IgD-negative memory B cell (primary cell): Measurements from ENCODE around the gene ZNF160. TPM values are rescaled to one million over a fixed set of nuclear protein-coding genes. Genes with fewer than 3 reads are reported as not detected.
"Not testable (repeated sequence)": the region's sequence is repeated elsewhere in the genome, so short reads cannot be mapped to it uniquely, and the experiment has no call there.

Experiments
- H3K27ac Mint-ChIP-seq, 3 donors: one replicate each; pipeline ENCODE4 v1.8.0; 2020 to 2022; ENCODE audit warnings: mild to moderate bottlenecking in 3 of 3, mixed read lengths in 3 of 3, moderate library complexity in 1 of 3
- H3K27me3 Mint-ChIP-seq: one replicate; pipeline ENCODE4 v1.8.0; 2021; ENCODE audit warnings: mixed read lengths
- H3K36me3 Mint-ChIP-seq: one replicate; pipeline ENCODE4 v1.8.0; 2020; ENCODE audit warnings: mild to moderate bottlenecking, mixed read lengths
- H3K4me1 Mint-ChIP-seq, 3 donors: one replicate each; pipeline ENCODE4 v1.8.0; 2020 to 2022; ENCODE audit warnings: mixed read lengths in 3 of 3, mild to moderate bottlenecking in 1 of 3
- H3K4me3 Mint-ChIP-seq, 4 donors: one replicate each; pipeline ENCODE4 v1.8.0; 2020 to 2022; ENCODE audit warnings: mild to moderate bottlenecking in 4 of 4, mixed read lengths in 4 of 4, moderate library complexity in 3 of 4
- H3K9me3 Mint-ChIP-seq, 3 donors: one replicate each; pipeline ENCODE4 v1.8.0; 2020 to 2021; ENCODE audit warnings: mixed read lengths in 3 of 3, mild to moderate bottlenecking in 1 of 3
- polyA plus RNA-seq: library from polyadenylated mRNA; unstranded; fragments of 300-500 nt; fragmentation: Illumina TruSeq; gene quantifications from one replicate; pipeline ENCODE4 v1.2.3, GENCODE V29; 2021

ZNF160 gene
- polyA plus RNA-seq, 1 donor from 2014 or later: 23.0 TPM

DNA sequence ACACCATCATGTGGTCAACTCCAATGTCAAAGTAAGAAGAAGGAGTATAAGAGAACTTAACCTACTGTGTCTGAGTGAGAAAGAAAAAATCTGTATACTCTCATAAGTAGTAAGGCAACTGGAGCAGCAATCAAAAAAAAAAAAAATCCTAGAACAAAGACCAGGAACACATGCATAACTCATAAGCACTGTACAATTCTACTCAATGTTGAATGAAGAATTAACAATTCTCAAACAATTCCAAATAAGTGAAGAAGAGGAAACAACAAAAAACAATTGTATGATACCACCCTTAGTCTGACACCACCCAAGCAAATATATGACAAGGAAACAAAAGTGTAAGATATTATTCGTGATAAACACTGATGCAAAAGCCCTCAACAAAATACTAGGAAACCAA lies 24.6 kb downstream of the ZNF160 start:
- Mint-ChIP-seq H3K4me3 (peak overlapping the region in 1 of 4 donors; percentile 29), H3K27ac (no peak overlapping the region), H3K36me3 (peaks cover 59% of the 10 kb centered on the region), H3K27me3 (no peaks in the 10 kb centered on the region), H3K4me1 (peaks cover 0 to 9% (median 2%) of the 10 kb centered on the region in 3 donors), H3K9me3 (peaks cover 21 to 44% (median 43%) of the 10 kb centered on the region in 3 donors)

DNA sequence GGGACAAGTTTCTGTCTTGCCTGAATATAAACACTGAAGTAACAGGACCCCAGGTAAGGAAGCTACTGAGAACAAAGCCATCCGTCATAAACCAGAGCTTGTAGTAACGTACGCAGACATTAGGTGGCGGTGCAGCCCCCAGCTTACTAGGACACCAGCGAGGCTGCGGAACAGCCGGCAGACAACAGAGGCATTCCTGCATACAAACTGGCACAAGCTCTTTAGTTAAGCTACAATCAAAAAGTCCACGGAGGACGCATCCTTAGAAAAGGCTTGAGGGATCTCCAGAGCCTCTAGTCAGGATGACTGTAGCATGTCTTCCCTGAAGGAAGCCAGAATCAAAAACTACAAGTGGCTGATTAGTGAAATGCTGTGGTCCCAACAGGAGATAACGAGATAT lies 26.2 kb downstream of the ZNF160 start:
- Mint-ChIP-seq H3K9me3 (peaks cover 21 to 48% (median 47%) of the 10 kb centered on the region in 3 donors), H3K4me1 (peaks cover 0 to 9% (median 2%) of the 10 kb centered on the region in 3 donors), H3K36me3 (peaks cover 66% of the 10 kb centered on the region), H3K27me3 (no peaks in the 10 kb centered on the region), H3K4me3 (no peak overlapping the region), H3K27ac (no peak overlapping the region)

- Mint-ChIP-seq H3K9me3 (peaks cover 20 to 46% (median 32%) of the 10 kb centered on the region in 3 donors), H3K27ac (no peak overlapping the region), H3K4me1 (no peaks in the 10 kb centered on the region), H3K27me3 (no peaks in the 10 kb centered on the region), H3K36me3 (peaks cover 30% of the 10 kb centered on the region), H3K4me3 (no peak overlapping the region)
Observed at GRCh38 chr19:53068834-53069233, 34.4 kb downstream of the ZNF160 start.

DNA sequence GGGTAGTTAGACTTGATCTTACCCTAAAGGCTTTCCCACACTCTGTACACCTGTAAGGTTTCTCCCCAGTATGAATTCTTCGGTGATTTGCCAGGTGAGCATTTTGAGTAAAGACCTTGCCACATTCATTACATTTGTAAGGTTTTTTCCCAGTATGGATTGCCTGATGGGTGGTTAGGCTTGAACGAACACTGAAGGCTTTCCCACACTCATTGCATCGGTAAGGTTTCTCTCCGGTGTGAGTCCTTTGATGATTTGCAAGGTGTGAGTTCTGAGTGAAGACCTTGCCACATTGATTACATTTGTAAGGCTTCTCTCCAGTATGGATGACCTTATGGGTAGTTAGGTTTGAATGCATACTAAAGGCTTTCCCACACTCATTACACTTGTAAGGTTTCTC lies 35.0 kb downstream of the ZNF160 start:
- Mint-ChIP-seq H3K9me3 (peaks cover 20 to 48% (median 34%) of the 10 kb centered on the region in 3 donors), H3K27ac (no peak overlapping the region), H3K4me3 (peak overlapping the region in 1 of 4 donors; percentile 22), H3K27me3 (no peaks in the 10 kb centered on the region), H3K4me1 (no peaks in the 10 kb centered on the region), H3K36me3 (peaks cover 29% of the 10 kb centered on the region)

DNA sequence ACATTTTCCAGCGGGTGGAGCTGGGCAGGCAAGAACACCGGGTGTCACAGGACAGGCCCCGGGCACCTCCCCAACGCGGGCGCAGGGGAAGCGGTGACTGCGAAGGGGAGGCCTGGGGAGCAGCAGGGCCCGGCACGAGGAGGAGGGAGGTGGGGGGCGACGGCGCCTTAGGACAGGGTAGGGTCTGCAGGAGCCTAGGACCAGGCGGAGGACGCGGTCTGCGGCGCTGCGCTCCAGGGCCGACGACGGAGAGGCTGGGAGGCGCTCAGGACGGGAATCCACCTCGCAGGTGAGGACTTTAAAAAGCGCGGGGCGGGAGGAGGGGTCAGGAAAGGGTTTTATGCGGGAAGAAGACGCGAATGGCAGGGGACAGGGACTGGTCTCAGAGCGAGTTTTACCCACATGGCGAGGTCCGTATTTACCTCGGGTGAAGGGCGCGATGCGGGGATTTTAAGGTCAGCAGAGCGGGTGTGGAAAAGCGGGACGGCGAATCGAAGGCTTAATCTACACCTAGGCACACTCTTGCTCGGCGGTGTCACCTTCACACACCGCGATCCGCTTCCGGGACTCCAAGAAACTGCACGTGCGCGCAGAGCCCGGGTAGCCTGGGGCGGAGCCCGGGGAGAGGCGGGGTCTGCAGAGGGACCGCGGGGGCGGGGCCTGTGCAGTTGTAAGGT lies 45.2 kb downstream of the ZNF160 start:
- H3K9me3 Mint-ChIP-seq: peaks cover 11 to 30% (median 15%) of the 10 kb centered on the region in 3 donors

GRCh38 chr19:53055117-53055516 lies 48.1 kb downstream of the ZNF160 start:
- Mint-ChIP-seq H3K27ac (no peak overlapping the region), H3K27me3 (peaks cover 5% of the 10 kb centered on the region), H3K4me1 (peaks cover 0 to 3% (median 0%) of the 10 kb centered on the region in 3 donors), H3K36me3 (peaks cover 2% of the 10 kb centered on the region), H3K9me3 (peaks cover 6 to 19% (median 10%) of the 10 kb centered on the region in 3 donors), H3K4me3 (no peak overlapping the region)

More for the DNA sequence above, 45.2 kb downstream of the ZNF160 start:
- H3K27ac Mint-ChIP-seq: no peak overlapping the region
- H3K4me3 Mint-ChIP-seq: peak overlapping the region in 1 of 4 donors; percentile 17
- peaks cover 5% of the 10 kb centered on the region for H3K27me3 Mint-ChIP-seq
- H3K36me3 Mint-ChIP-seq: peaks cover 2% of the 10 kb centered on the region
- peaks cover 0 to 3% (median 0%) of the 10 kb centered on the region in 3 donors for H3K4me1 Mint-ChIP-seq

GRCh38 chr19:53047379-53047778 lies 55.8 kb downstream of the ZNF160 start:
- no peaks in the 10 kb centered on the region for H3K27me3 Mint-ChIP-seq
- H3K9me3 Mint-ChIP-seq: peaks cover 3 to 15% (median 15%) of the 10 kb centered on the region in 3 donors
- no peak overlapping the region for H3K4me3 Mint-ChIP-seq

DNA sequence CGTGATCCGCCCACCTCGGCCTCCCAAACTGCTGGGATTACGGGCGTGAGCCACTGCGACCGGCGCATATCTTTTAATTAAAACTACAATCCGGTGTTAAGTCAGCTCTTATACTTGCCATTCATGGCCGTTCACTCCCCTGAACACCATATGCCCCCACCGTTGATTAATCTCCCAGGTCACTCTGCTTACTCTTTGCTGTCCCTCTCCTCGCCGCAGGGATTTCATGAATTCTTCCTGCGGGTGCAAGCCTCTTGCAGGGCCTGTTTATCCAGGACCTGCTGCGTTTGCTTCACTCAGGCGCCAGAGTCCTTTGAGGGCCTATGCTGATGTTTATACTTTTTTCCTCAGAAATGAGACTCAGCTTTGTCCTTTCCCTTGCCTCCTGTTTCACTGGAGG lies 57.7 kb downstream of the ZNF160 start:
- Mint-ChIP-seq H3K27ac (no peak overlapping the region), H3K27me3 (peaks cover 3% of the 10 kb centered on the region), H3K4me1 (no peaks in the 10 kb centered on the region), H3K9me3 (peaks cover 3 to 20% (median 14%) of the 10 kb centered on the region in 3 donors), H3K4me3 (no peak overlapping the region), H3K36me3 (peaks cover 4% of the 10 kb centered on the region)

More at GRCh38 chr19:53047379-53047778, 55.8 kb downstream of the ZNF160 start:
- Mint-ChIP-seq H3K36me3 (peaks cover 3% of the 10 kb centered on the region), H3K4me1 (no peaks in the 10 kb centered on the region), H3K27ac (no peak overlapping the region)

DNA sequence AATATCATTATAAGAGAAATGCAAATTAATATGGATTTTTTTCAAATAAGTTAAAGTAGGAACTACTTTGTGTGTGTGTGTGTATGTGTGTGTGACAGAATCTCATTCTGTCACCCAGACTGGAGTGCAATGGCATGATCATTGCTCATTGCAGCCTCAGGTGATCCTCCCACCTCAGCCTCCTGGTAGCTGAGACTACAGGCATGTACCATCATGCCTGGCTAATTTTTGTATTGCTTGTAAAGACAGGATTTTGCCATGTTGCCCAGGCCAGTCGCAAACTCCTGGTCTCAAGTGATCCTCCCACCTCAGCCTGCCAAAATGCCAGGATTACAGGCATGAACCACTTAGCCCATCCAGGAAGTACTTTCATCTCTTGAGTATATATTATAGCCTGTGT lies 61.9 kb downstream of the ZNF160 start:
- peaks cover 3% of the 10 kb centered on the region for H3K27me3 Mint-ChIP-seq
- peaks cover 9 to 38% (median 20%) of the 10 kb centered on the region in 3 donors for H3K9me3 Mint-ChIP-seq

DNA sequence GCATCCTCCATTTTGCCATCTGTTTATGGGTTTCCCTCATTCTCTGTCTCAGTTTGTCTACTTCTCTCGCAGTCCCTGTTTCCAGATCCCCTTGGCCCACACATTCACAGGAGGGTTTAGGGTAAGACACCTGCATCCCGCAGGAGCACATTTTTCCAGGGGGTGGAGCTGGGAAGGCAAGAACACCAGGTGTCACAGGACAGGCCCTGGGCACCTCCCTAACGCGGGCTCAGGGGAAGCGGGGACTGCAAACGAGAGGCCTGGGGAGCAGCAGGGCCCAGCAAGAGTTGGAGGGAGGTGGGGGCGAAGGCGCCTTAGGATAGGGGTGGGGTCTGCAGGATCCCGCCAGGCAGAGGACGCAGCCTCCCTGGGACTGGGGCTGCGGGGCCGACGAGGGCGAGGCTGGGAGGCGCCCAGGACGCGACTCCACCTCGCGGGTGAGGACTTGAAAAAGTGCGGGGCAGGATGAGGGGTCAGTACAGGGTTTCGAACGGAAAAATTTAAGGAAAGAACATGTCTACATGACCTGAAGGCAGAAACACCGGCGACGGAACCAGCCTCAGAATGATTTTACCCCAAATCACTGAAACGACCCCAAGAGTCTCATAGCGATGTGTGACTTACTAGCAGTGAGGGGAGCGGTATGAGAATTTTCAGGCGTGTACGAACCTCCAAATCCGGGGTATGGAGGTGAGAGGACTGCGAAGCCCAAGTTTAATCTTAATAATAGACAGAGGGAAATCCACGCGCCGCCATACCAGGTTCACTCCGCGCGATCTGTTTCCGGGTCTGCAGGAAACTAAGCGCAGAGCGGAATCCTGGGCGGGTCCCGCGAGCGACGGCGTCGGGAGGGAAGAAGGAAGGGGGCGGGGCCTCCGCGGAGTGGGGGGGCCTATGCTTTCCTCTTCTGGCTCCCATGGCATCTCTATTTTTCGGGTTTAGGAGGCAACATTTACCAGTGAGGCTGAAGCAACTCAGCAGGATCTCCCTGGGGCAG lies 65.8 kb downstream of the ZNF160 start:
- H3K9me3 Mint-ChIP-seq: peaks cover 15 to 41% (median 24%) of the 10 kb centered on the region in 3 donors
- peaks cover 3% of the 10 kb centered on the region for H3K27me3 Mint-ChIP-seq
- no peaks in the 10 kb centered on the region for H3K4me1 Mint-ChIP-seq
- H3K4me3 Mint-ChIP-seq: no peak overlapping the region
- H3K27ac Mint-ChIP-seq: peak overlapping the region in 1 of 3 donors; percentile 93
- peaks cover 6% of the 10 kb centered on the region for H3K36me3 Mint-ChIP-seq

More for the DNA sequence above, 61.9 kb downstream of the ZNF160 start:
- Mint-ChIP-seq H3K27ac (no peak overlapping the region), H3K36me3 (peaks cover 6% of the 10 kb centered on the region), H3K4me3 (no peak overlapping the region), H3K4me1 (no peaks in the 10 kb centered on the region)

GRCh38 chr19:53034948-53035675 lies 68.1 kb downstream of the ZNF160 start:
- Mint-ChIP-seq H3K36me3 (peaks cover 4% of the 10 kb centered on the region), H3K4me1 (no peaks in the 10 kb centered on the region), H3K4me3 (no peak overlapping the region), H3K27me3 (no peaks in the 10 kb centered on the region), H3K9me3 (peaks cover 17 to 32% (median 22%) of the 10 kb centered on the region in 3 donors), H3K27ac (peak overlapping the region in 1 of 3 donors; percentile 39)

DNA sequence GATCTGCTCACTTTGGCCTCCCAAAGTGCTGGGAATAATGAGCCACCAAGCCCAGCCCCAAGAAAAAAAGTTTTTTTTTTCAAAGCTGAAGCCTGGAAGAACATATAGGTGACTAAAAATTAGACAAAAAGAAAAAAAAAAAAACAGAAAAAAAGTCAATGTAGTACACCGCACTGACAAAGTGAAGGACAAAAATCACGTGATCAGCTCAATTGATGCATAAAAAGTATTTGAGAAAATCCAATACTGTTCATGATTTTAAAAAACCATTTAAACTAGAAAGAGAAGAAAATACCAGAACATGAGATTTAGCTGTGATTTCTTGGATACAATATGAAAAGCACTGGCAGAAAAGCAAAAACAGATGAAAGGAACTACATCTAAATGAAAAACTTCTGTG lies 69.2 kb downstream of the ZNF160 start:
- Mint-ChIP-seq H3K27ac (no peak overlapping the region), H3K27me3 (no peaks in the 10 kb centered on the region), H3K9me3 (peaks cover 17 to 27% (median 22%) of the 10 kb centered on the region in 3 donors), H3K36me3 (peaks cover 4% of the 10 kb centered on the region), H3K4me3 (no peak overlapping the region), H3K4me1 (no peaks in the 10 kb centered on the region)

DNA sequence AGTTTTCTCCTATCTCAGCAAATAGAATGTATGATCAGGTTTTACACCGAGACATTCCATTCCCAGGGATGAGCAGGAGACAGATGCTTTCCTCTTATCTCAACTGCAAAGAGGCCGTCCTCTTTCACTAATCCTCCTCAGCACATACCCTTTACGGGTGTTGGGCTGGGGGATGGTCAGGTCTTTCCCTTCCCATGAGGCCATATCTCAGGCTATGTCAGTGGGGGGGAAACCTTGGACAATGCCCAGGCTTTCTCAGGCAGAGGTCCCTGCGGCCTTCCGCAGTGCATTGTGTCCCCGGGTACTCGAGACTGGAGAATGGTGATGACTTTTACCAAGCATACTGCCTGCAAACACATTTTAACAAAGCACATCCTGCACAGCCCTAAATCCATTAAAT lies 74.9 kb downstream of the ZNF160 start:
- peaks cover 15 to 25% (median 24%) of the 10 kb centered on the region in 3 donors for H3K9me3 Mint-ChIP-seq
- not testable (repeated sequence) for H3K27ac Mint-ChIP-seq, H3K36me3 Mint-ChIP-seq, H3K4me3 Mint-ChIP-seq, H3K27me3 Mint-ChIP-seq, H3K4me1 Mint-ChIP-seq

DNA sequence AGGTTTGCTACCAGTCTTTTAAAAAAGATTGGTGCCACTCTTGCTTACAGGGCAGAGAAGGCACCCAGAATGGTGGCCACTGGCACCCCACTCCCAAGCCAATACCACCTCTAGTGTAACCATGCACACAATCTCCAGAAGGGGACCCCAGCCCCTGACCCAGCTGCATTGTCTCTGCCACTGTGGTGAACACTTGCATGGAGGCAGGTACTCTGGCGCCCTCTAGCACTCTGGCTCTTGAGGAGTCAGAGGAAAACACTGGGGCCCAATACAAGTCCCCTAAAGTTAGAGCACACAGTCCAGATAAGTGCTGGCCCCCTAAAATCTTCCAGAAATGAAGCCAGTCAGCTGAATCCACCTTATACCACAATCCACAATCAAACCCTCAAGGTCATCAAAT lies 83.5 kb downstream of the ZNF160 start:
- Mint-ChIP-seq H3K27ac (no peak overlapping the region), H3K36me3 (peaks cover 4% of the 10 kb centered on the region), H3K4me1 (no peaks in the 10 kb centered on the region), H3K4me3 (no peak overlapping the region), H3K27me3 (peaks cover 2% of the 10 kb centered on the region), H3K9me3 (peaks cover 12 to 23% (median 20%) of the 10 kb centered on the region in 3 donors)
